Measurements from ENCODE around the gene CXCL10.
"Not testable (repeated sequence)": the region's sequence is repeated elsewhere in the genome, so short reads cannot be mapped to it uniquely, and the experiment has no call there.

CXCL10 gene

DNA sequence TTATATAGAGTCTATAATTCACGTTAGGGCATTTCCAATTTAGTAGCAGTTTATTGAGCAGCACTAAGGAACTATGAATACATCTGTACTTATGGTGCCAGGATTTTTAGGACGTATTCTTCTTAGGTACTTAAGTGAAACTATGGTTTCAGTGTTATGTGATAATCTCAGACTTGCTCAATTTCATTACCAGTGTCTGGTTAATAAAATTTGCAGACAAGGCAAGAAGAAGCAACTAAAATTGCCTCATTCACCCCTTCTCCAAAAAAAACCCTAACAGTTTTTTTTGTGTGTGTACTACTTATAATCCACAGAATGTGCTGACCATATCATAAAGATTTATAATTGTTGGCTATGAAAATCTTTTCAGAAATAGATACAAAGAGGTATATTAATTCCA, 6.0 kb upstream of the CXCL10 start:
- in situ Hi-C loops (cut with MboI; ENCODE audit: low sequenced_read_pairs): no loop called here

DNA sequence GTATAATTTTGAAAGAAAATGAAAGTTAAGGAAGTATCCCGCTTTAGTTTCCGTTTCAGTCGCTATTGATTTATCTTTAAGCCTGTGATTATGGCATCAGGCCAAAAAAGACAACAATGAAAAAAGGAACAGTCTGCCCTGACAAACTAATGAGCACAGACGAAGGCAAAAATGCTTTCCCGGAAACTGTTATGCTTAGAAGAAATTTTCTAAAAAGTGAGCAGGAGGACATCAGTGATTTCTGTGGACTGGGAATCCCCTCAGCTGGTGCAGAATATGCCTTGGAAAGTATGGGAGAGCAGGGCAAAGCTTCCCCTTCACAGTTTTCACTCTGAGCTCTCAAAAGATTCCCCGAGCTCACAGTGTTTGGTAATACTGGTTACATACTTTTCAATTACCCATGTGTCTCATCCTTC, 5.1 kb upstream of the CXCL10 start:
- in situ Hi-C loops (cut with MboI; ENCODE audit: low sequenced_read_pairs): no loop called here

GRCh38 chr4:76024065-76024464, 768 bp upstream of the CXCL10 start:
- in situ Hi-C loops (cut with MboI; ENCODE audit: low sequenced_read_pairs): no loop called here

DNA sequence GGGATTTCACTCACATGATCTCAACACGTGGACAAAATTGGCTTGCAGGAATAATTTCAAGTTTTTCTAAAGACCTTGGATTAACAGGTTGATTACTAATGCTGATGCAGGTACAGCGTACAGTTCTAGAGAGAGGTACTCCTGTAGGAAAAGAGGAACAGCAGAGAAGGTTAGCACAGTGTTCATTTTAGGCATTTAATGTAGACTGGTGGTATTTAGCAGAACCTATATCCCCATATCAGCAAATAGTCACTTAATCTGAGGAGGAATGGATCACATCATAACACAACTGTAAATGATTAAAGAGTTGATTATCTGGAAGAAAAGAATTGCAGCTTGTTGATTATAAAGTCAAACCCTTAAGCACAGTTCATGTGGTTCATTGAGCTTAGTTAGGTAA, 620 bp downstream of the CXCL10 start:
- in situ Hi-C loops (cut with MboI; ENCODE audit: low sequenced_read_pairs): no loop called here

- in situ Hi-C loops (cut with MboI; ENCODE audit: low sequenced_read_pairs): no loop called here
Observed at GRCh38 chr4:76022031-76022430, 1.3 kb downstream of the CXCL10 start.

- in situ Hi-C loops (cut with MboI; ENCODE audit: low sequenced_read_pairs): no loop called here
Observed at GRCh38 chr4:76017056-76017686, 6.1 kb downstream of the CXCL10 start.

- in situ Hi-C loops (cut with MboI; ENCODE audit: low sequenced_read_pairs): no loop called here
Observed at GRCh38 chr4:76016393-76016792, 6.9 kb downstream of the CXCL10 start.

DNA sequence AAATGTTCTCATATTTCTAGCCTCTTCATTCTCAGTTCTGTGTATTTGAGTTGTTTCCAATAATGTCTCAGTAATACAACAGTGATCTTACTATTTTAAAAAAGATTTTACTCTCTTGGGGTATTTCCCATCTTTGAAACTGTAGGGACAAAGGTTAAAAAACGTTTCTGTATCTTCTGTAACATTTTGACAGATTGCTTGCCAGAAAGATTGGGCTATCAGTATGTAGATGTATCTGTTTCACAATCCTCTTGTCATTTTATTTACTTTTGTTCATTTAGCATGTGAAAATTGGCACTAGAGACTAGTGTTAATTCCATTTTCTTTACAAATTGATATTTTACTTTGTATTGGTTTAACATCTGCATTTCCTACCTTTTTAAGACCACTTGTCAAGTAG, 9.8 kb downstream of the CXCL10 start:
- in situ Hi-C loops (cut with MboI; ENCODE audit: low sequenced_read_pairs): no loop called here

DNA sequence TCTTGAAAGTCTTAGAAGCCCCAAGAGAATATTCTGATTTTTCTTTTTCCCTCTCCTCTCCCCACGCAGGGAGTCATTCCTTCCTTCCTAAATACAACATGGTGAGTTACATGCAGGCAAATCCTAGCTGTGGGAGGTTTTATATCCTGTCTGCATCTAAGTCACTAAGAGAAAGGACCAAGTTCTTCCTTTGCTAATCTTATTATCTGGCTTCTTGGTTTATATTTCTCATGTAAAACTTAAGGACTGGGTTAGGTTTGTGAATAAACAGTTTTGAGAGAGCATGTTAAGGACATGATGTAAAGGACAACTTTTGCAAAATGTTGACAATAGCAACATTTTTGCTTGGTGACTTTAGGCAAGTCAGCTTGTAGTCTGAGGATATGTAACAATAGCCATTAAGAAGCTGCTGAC, 10.9 kb downstream of the CXCL10 start:
- in situ Hi-C loops (cut with MboI; ENCODE audit: low sequenced_read_pairs): no loop called here

DNA sequence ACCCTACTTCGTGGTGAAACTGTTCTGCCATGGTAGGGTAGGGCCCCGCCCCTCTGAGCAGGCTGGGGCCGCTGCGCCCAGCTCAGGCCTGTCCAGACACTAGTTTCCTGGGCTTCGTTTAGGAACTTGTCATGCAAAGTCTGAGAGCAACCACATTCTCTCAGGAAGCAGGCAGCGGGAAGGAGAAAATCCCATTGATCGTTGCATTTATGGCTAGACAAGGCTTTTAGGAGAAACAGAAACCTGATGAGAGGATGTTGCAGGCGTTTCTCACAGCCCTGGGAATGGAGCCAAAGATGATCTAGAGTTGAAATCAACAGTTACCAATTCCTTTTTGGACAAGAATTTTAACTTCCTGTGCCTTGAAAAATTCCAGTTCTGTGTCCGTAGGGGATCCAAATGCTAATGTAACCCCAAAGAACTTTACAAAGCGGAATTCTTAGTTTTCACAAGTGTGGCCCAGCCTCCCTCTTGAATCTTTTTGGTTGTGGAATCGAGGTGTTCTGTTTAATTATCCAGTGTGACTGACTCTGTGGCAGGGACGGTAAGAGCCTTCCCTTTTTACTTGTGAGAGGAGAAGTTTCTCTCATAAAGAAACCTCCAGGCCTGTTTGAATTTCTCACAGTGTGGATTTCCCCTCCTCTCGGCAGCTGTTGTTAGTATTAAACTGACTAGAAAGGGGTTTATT, 11.5 kb downstream of the CXCL10 start:
- in situ Hi-C loops (cut with MboI; ENCODE audit: low sequenced_read_pairs): no loop called here

GRCh38 chr4:76011018-76011670, 12.2 kb downstream of the CXCL10 start:
- in situ Hi-C loops (cut with MboI; ENCODE audit: low sequenced_read_pairs): no loop called here

DNA sequence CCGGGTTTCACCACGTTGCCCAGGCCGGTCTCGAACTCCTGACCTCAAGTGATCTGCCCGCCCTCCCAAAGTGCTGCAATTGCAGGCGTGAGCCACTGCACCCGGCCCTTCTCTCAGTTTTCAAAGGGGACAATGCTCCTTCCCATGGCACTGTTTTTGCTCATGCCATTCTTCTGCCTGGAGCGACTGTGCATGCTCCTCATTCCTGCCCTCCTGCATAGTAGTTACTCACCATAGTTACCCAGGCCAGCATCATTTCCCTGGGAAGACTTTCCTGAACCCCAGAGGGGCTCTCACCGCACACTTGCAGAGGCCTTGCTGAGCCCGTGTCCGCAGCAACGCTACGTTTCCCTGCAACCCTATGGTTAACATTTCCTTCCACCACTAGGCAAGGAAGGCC, 12.7 kb downstream of the CXCL10 start:
- in situ Hi-C loops (cut with MboI; ENCODE audit: low sequenced_read_pairs): no loop called here

DNA sequence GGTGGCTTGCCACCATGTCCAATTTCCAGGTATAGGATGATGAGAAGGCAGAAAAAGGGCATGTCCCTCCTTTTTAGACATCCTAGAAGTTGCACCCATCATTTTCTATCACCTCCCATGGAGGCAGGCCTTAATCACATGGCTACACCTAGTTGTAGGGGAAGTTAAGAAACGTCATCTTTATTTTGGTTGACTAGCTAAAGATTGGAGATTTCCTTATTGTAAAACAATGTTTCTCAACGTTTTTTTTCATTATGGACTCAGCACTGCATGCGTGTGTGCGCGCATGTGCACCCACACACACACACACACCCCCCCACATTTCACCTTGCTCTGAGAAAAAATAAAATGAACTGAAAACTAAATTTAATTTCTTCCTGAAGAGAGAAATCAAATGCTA, 14.0 kb downstream of the CXCL10 start:
- in situ Hi-C loops (cut with MboI; ENCODE audit: low sequenced_read_pairs): no loop called here

GRCh38 chr4:76007089-76007862, 16.0 kb downstream of the CXCL10 start, which contains the start of gene CXCL9:
TSS of gene CXCL9 (minus strand) at chr4:76007509. CDS start at chr4:76007449, 60 bp downstream.
- in situ Hi-C loops (cut with MboI; ENCODE audit: low sequenced_read_pairs): no loop called here

- in situ Hi-C loops (cut with MboI; ENCODE audit: low sequenced_read_pairs): no loop called here
Observed at GRCh38 chr4:76003620-76004019, 19.7 kb downstream of the CXCL10 start.

DNA sequence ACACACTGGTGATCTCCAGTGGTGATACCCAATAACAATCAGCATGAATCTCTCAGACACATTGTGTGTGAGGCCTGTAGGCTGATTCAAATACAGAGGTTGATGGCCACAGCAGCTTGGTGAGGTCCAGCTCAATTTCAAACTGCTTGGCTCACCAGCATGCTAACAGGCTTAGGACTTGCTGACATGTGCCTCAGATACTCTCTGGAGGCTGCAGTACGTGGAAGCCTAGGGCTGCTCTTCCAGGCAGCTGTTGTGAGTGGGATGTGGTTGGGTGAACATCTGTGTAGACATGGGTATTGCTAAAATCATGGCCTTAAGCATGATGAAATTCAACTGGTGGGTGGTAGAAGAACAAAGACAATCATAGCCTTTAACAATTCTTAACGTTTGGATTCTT, 20.3 kb downstream of the CXCL10 start:
- in situ Hi-C loops (cut with MboI; ENCODE audit: low sequenced_read_pairs): no loop called here

- in situ Hi-C loops (cut with MboI; ENCODE audit: low sequenced_read_pairs): no loop called here
Observed at GRCh38 chr4:76002176-76002575, 21.1 kb downstream of the CXCL10 start.

- in situ Hi-C loops (cut with MboI; ENCODE audit: low sequenced_read_pairs): no loop called here
Observed at GRCh38 chr4:76001700-76002099, 21.6 kb downstream of the CXCL10 start.

GRCh38 chr4:76000279-76000678, 23.0 kb downstream of the CXCL10 start:
- in situ Hi-C loops (cut with MboI; ENCODE audit: low sequenced_read_pairs): no loop called here

- in situ Hi-C loops (cut with MboI; ENCODE audit: low sequenced_read_pairs): not testable (repeated sequence)
Observed at GRCh38 chr4:75998525-75999147, 24.7 kb downstream of the CXCL10 start.

GRCh38 chr4:75997946-75998345, 25.4 kb downstream of the CXCL10 start:
- in situ Hi-C loops (cut with MboI; ENCODE audit: low sequenced_read_pairs): no loop called here

Measured in HL-60/S4 treated with retinoic acid at 250 ng/mL for 4 days and 3 days (cell line).